ENCODE data around the gene PALS2. TPM values are rescaled to one million over a fixed set of nuclear protein-coding genes. Genes with fewer than 3 reads are reported as not detected.

Gene PALS2
- total and polyA plus RNA-seq, 11 donors = 0.46 to 12.8 (median 5.6) TPM

- intact Hi-C loops (cut with DNase I) = no loop called here
- DNase-seq = no peak
- H3K36me3 ChIP-seq = no peaks in the 10 kb centered on the region
- no peak overlapping the region for H3K27ac ChIP-seq
- H3K27me3 ChIP-seq = no peaks in the 10 kb centered on the region
- H3K4me3 ChIP-seq = no peak overlapping the region
- no peaks in the 10 kb centered on the region for H3K4me1 ChIP-seq
- TF ChIP-seq POLR2A (IDR thresholded peaks at IDR 0.05) (no peak), CTCF (IDR thresholded peaks at IDR 0.05) (no peak)
- WGBS, 4 donors = 61 to 78% (median 74%) methylated on average over 3 of the region's 3 CpGs
- ATAC-seq = no peak
- no peaks in the 10 kb centered on the region for H3K9me3 ChIP-seq
Observed at GRCh38 chr7:24604630-24605029, 31.4 kb downstream of the PALS2 start.

GRCh38 chr7:24608504-24608903 is 35.3 kb downstream of the PALS2 start:
- H3K9me3 ChIP-seq = no peaks in the 10 kb centered on the region
- H3K4me3 ChIP-seq = no peak overlapping the region
- no peaks in the 10 kb centered on the region for H3K36me3 ChIP-seq
- intact Hi-C loops (cut with DNase I) = no loop called here
- no peaks in the 10 kb centered on the region for H3K27me3 ChIP-seq
- TF ChIP-seq POLR2A (IDR thresholded peaks at IDR 0.05) (no peak), CTCF (IDR thresholded peaks at IDR 0.05) (no peak)
- ATAC-seq (no peak), DNase-seq (no peak)
- H3K27ac ChIP-seq = no peak overlapping the region
- no peaks in the 10 kb centered on the region for H3K4me1 ChIP-seq

GRCh38 chr7:24609059-24609458 is 35.8 kb downstream of the PALS2 start:
- Histone ChIP-seq H3K36me3 (no peaks in the 10 kb centered on the region), H3K9me3 (no peaks in the 10 kb centered on the region), H3K27ac (no peak overlapping the region), H3K4me1 (no peaks in the 10 kb centered on the region), H3K4me3 (no peak overlapping the region), H3K27me3 (no peaks in the 10 kb centered on the region)
- intact Hi-C loops (cut with DNase I) = no loop called here
- ATAC-seq = no peak
- no peak for DNase-seq
- TF ChIP-seq POLR2A (IDR thresholded peaks at IDR 0.05) = no peak
- TF ChIP-seq CTCF (IDR thresholded peaks at IDR 0.05) = no peak
- 46 to 65% (median 50%) methylated on average over 2 of the region's 2 CpGs for WGBS, 4 donors

- WGBS, 4 donors = 68 to 83% (median 73%) methylated on average over 2 of the region's 2 CpGs
- H3K9me3 ChIP-seq = no peaks in the 10 kb centered on the region
- H3K36me3 ChIP-seq = no peaks in the 10 kb centered on the region
- ATAC-seq (no peak), DNase-seq (no peak)
- intact Hi-C loops (cut with DNase I) = no loop called here
- H3K27ac ChIP-seq = no peak overlapping the region
- H3K4me3 ChIP-seq = no peak overlapping the region
- H3K4me1 ChIP-seq = no peaks in the 10 kb centered on the region
- H3K27me3 ChIP-seq = no peaks in the 10 kb centered on the region
- no peak for TF ChIP-seq POLR2A (IDR thresholded peaks at IDR 0.05)
- no peak for TF ChIP-seq CTCF (IDR thresholded peaks at IDR 0.05)
Observed at GRCh38 chr7:24609570-24609969, 36.3 kb downstream of the PALS2 start.

Data from heart left ventricle (tissue), 16 donors.